Lower leg skin (tissue), 3 donors: ENCODE results near the gene IL3RA.

Source experiments
- CTCF ChIP-seq, 3 donors: fragments of 450-650 bp; IDR thresholded peaks; one replicate each; pipeline ENCODE4 v1.5.1; 2016; ENCODE audit warnings: antibody characterized with exemption in 3 of 3, mild to moderate bottlenecking in 3 of 3, moderate library complexity in 2 of 3
- POLR2A ChIP-seq, 2 donors: fragments of 450-650 bp; IDR thresholded peaks; one replicate each; pipeline ENCODE4 v1.6.1; 2016 to 2017; ENCODE audit warnings: antibody characterized with exemption in 2 of 2, mild to moderate bottlenecking in 1 of 2, moderate library complexity in 1 of 2

GRCh38 chrX:1385253-1386223 lies 49.0 kb downstream of the IL3RA start:
- TF ChIP-seq CTCF (IDR thresholded peaks at IDR 0.05) (no peak), POLR2A (IDR thresholded peaks at IDR 0.05) (no peak)
